ENCODE measurements around the gene THSD4. TPM values are rescaled to one million over a fixed set of nuclear protein-coding genes. Genes with fewer than 3 reads are reported as not detected.

THSD4 gene
- total RNA-seq, 2 experiments from 2014 or later = not detected

DNA sequence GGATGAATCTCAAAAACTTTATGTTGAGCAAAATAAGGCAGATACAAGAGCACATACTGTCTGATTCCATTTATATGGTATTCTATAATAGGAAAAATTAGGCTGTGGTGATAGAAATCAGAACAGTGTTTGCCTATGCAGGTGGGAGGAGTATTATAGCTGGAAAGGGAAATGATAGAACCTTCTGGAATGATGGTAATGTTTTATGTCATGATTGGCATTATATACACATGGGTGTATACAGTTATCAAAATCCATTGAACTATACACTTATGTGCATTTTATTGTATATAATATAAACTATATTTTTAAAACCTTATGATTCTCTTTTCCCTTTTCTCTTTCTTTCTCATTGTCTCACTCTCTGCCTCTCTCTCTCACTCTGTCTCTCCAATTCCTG, 156.1 kb downstream of the THSD4 start:
- H3K27ac ChIP-seq (ENCODE audit: low read depth, low read length, poor library complexity, severe bottlenecking) = no peak overlapping the region
- no peak for DNase-seq (ENCODE audit: low spot score)
- no peak overlapping the region for H3K4me3 ChIP-seq (ENCODE audit: low read depth, low read length, poor library complexity, severe bottlenecking)
- H3K9me3 ChIP-seq (ENCODE audit: low read length) = no peaks in the 10 kb centered on the region
- no peak for TF ChIP-seq CTCF (conservative IDR thresholded peaks at IDR 0.05; ENCODE audit: low read length)
- no peak for TF ChIP-seq EZH2phosphoT487 (IDR thresholded peaks at IDR 0.05; ENCODE audit: borderline replicate concordance, low read depth, low read length)
- no peaks in the 10 kb centered on the region for H3K36me3 ChIP-seq (ENCODE audit: insufficient read depth, low read length)
- H4K20me1 ChIP-seq (ENCODE audit: insufficient read depth, low read length) = no peaks in the 10 kb centered on the region
- intact Hi-C loops (cut with micrococcal nuclease; ENCODE audit: unreplicated experiment) = no loop called here
- H3K4me2 ChIP-seq (ENCODE audit: low read length) = no peak overlapping the region
- CTCF ChIA-PET (ENCODE audit: unreplicated experiment) = no interaction called here
- POLR2A ChIA-PET = no interaction called here
- H3K9me2 ChIP-seq (ENCODE audit: insufficient read depth, low read length) = no peaks in the 10 kb centered on the region
- BruUV-seq (replicated peaks) = no TSS peak
- no peak overlapping the region for H2AFZ ChIP-seq (ENCODE audit: low read length)
- H3K4me1 ChIP-seq (ENCODE audit: insufficient read depth, low read length, poor library complexity, severe bottlenecking) = no peaks in the 10 kb centered on the region
- H3K79me2 ChIP-seq (ENCODE audit: insufficient read depth, low read depth, low read length) = no peaks in the 10 kb centered on the region

- Histone ChIP-seq H3K4me3 (ENCODE audit: low read depth, low read length, poor library complexity, severe bottlenecking) (no peak overlapping the region), H3K79me2 (ENCODE audit: insufficient read depth, low read depth, low read length) (no peaks in the 10 kb centered on the region), H3K4me2 (ENCODE audit: low read length) (no peak overlapping the region), H4K20me1 (ENCODE audit: insufficient read depth, low read length) (no peaks in the 10 kb centered on the region), H3K36me3 (ENCODE audit: insufficient read depth, low read length) (no peaks in the 10 kb centered on the region), H3K4me1 (ENCODE audit: insufficient read depth, low read length, poor library complexity, severe bottlenecking) (no peaks in the 10 kb centered on the region), H3K9me2 (ENCODE audit: insufficient read depth, low read length) (no peaks in the 10 kb centered on the region), H3K9me3 (ENCODE audit: low read length) (no peaks in the 10 kb centered on the region), H3K27ac (ENCODE audit: low read depth, low read length, poor library complexity, severe bottlenecking) (no peak overlapping the region), H2AFZ (ENCODE audit: low read length) (no peak overlapping the region)
- ChIA-PET POLR2A (interaction anchor here (0.7 kb wide), 1 partner anchor 60 kb away, joined by 3 read pairs; no protein-coding TSS in a partner anchor), CTCF (ENCODE audit: unreplicated experiment) (no interaction called here)
- BruUV-seq (replicated peaks) = no TSS peak
- TF ChIP-seq CTCF (conservative IDR thresholded peaks at IDR 0.05; ENCODE audit: low read length) = no peak
- no peak for TF ChIP-seq EZH2phosphoT487 (IDR thresholded peaks at IDR 0.05; ENCODE audit: borderline replicate concordance, low read depth, low read length)
- intact Hi-C loops (cut with micrococcal nuclease; ENCODE audit: unreplicated experiment) = no loop called here
- no peak for DNase-seq (ENCODE audit: low spot score)
These were observed 157.7 kb downstream of the THSD4 start for GRCh38 chr15:71272932-71273331.

GRCh38 chr15:71273731-71274447, 158.6 kb downstream of the THSD4 start:
- intact Hi-C loops (cut with micrococcal nuclease; ENCODE audit: unreplicated experiment) = no loop called here
- CTCF ChIA-PET (ENCODE audit: unreplicated experiment) = no interaction called here
- no TSS peak for BruUV-seq (replicated peaks)

More at GRCh38 chr15:71273731-71274447, 158.6 kb downstream of the THSD4 start:
- Histone ChIP-seq H3K9me2 (ENCODE audit: insufficient read depth, low read length) (no peaks in the 10 kb centered on the region), H4K20me1 (ENCODE audit: insufficient read depth, low read length) (no peaks in the 10 kb centered on the region), H3K27ac (ENCODE audit: low read depth, low read length, poor library complexity, severe bottlenecking) (no peak overlapping the region), H3K79me2 (ENCODE audit: insufficient read depth, low read depth, low read length) (no peaks in the 10 kb centered on the region), H2AFZ (ENCODE audit: low read length) (no peak overlapping the region), H3K4me3 (ENCODE audit: low read depth, low read length, poor library complexity, severe bottlenecking) (no peak overlapping the region), H3K4me2 (ENCODE audit: low read length) (no peak overlapping the region), H3K9me3 (ENCODE audit: low read length) (no peaks in the 10 kb centered on the region), H3K36me3 (ENCODE audit: insufficient read depth, low read length) (no peaks in the 10 kb centered on the region), H3K4me1 (ENCODE audit: insufficient read depth, low read length, poor library complexity, severe bottlenecking) (no peaks in the 10 kb centered on the region)
- TF ChIP-seq CTCF (conservative IDR thresholded peaks at IDR 0.05; ENCODE audit: low read length) (no peak), EZH2phosphoT487 (IDR thresholded peaks at IDR 0.05; ENCODE audit: borderline replicate concordance, low read depth, low read length) (no peak)
- DNase-seq (ENCODE audit: low spot score) = no peak
- POLR2A ChIA-PET = interaction anchor here (0.6 to 0.7 kb wide), 2 partner anchors 58 to 252 kb away, joined by 3 to 5 read pairs; no protein-coding TSS in a partner anchor
